Inferior parietal cortex (tissue), 1 donor: ENCODE results near the gene PTTG2.

Source experiments
- DNase-seq: peaks from one replicate; pipeline ENCODE4 v3.0.0-alpha.2; 2016; ENCODE audit errors: extremely low spot score

PTTG2 gene

GRCh38 chr4:37985730-37986275 lies 25.6 kb downstream of the PTTG2 start:
- no peak for DNase-seq

- DNase-seq, result no peak
Measured at GRCh38 chr4:37988670-37989069, 28.5 kb downstream of the PTTG2 start.

- no peak for DNase-seq
Measured at GRCh38 chr4:37989398-37990260, 29.4 kb downstream of the PTTG2 start.

GRCh38 chr4:37990731-37991245 lies 30.6 kb downstream of the PTTG2 start:
- no peak for DNase-seq

- no peak for DNase-seq
Measured at GRCh38 chr4:37991623-37992410, 31.6 kb downstream of the PTTG2 start.

GRCh38 chr4:37993806-37994205 lies 33.6 kb downstream of the PTTG2 start:
- DNase-seq, result no peak

GRCh38 chr4:37994569-37994968 lies 34.4 kb downstream of the PTTG2 start:
- no peak for DNase-seq

GRCh38 chr4:37995299-37995821 lies 35.2 kb downstream of the PTTG2 start:
- DNase-seq, result no peak

GRCh38 chr4:37995981-37996775 lies 36.0 kb downstream of the PTTG2 start:
- no peak for DNase-seq

- no peak for DNase-seq
Measured at GRCh38 chr4:37998226-37998625, 38.0 kb downstream of the PTTG2 start.

- DNase-seq, result no peak
Measured at GRCh38 chr4:37999000-37999716, 39.0 kb downstream of the PTTG2 start.

GRCh38 chr4:37999965-38000364 lies 39.8 kb downstream of the PTTG2 start:
- DNase-seq, result no peak

GRCh38 chr4:38001927-38002326 lies 41.7 kb downstream of the PTTG2 start:
- DNase-seq, result no peak

- no peak for DNase-seq
Measured at GRCh38 chr4:38002451-38003071, 42.4 kb downstream of the PTTG2 start.

- no peak for DNase-seq
Measured at GRCh38 chr4:38003102-38003501, 42.9 kb downstream of the PTTG2 start.

GRCh38 chr4:38003628-38004027 lies 43.4 kb downstream of the PTTG2 start:
- no peak for DNase-seq

- DNase-seq, result no peak
Measured at GRCh38 chr4:38004062-38004461, 43.9 kb downstream of the PTTG2 start.

- no peak for DNase-seq
Measured at GRCh38 chr4:38004887-38005286, 44.7 kb downstream of the PTTG2 start.

- no peak for DNase-seq
Measured at GRCh38 chr4:38005637-38006036, 45.4 kb downstream of the PTTG2 start.

GRCh38 chr4:38007645-38008044 lies 47.4 kb downstream of the PTTG2 start:
- DNase-seq, result no peak
